ENCODE data around the gene DNM1.

DNA sequence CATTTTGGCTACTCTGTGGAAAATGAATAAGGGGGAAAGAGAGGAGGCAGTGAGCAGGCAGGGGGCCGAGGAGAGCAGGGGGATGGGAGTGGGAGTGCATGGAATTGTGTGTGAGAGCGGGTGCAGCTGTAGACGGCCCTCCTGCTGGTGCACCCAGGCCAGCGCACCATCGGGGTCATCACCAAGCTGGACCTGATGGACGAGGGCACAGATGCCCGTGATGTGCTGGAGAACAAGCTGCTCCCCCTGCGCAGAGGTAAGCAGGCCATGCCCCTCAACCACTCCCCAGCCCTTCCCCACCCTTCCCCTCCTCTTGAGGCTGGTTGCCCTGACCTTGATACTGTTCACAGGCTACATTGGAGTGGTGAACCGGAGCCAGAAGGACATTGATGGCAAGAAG, 16.7 kb downstream of the DNM1 start:
- TF ChIP-seq, protein P1, sequence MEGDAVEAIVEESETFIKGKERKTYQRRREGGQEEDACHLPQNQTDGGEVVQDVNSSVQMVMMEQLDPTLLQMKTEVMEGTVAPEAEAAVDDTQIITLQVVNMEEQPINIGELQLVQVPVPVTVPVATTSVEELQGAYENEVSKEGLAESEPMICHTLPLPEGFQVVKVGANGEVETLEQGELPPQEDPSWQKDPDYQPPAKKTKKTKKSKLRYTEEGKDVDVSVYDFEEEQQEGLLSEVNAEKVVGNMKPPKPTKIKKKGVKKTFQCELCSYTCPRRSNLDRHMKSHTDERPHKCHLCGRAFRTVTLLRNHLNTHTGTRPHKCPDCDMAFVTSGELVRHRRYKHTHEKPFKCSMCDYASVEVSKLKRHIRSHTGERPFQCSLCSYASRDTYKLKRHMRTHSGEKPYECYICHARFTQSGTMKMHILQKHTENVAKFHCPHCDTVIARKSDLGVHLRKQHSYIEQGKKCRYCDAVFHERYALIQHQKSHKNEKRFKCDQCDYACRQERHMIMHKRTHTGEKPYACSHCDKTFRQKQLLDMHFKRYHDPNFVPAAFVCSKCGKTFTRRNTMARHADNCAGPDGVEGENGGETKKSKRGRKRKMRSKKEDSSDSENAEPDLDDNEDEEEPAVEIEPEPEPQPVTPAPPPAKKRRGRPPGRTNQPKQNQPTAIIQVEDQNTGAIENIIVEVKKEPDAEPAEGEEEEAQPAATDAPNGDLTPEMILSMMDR (conservative IDR thresholded peaks at IDR 0.05; ENCODE audit: low read length): no peak
- no peak for TF ChIP-seq EZH2phosphoT487 (IDR thresholded peaks at IDR 0.05; ENCODE audit: borderline replicate concordance, low read depth, low read length)
